GM12892 (cell line): ENCODE results near the gene ACTA2.

Source experiments
- POLR2A ChIP-seq: IDR thresholded peaks from 2 replicates; pipeline ENCODE4 v1.6.1; 2011; ENCODE audit warnings: low read depth, low read length, control low read depth
- POLR2AphosphoS5 ChIP-seq: IDR thresholded peaks from 2 replicates; pipeline ENCODE4 v1.6.1; 2011; ENCODE audit warnings: low read depth, low read length, control low read depth
- TAF1 ChIP-seq: IDR thresholded peaks from 2 replicates; pipeline ENCODE4 v1.6.1; 2011; ENCODE audit warnings: low read depth, mild to moderate bottlenecking, control low read depth, low read length, borderline replicate concordance

- TF ChIP-seq POLR2AphosphoS5 (no peak), POLR2A (no peak), TAF1 (no peak)
Observed at GRCh38 chr10:89001729-89002072, 49.1 kb upstream of the ACTA2 start.
